Activated T-cell treated with anti-CD3 and anti-CD28 coated beads, Interleukin-2, amount 50 U/mL, for 48 hours (primary cell): ENCODE measurements around the gene TBC1D23.

Experiments
- DNase-seq, 2 experiments: peaks; one replicate each; pipeline ENCODE4 v3.0.0-alpha.2; 2020

The TBC1D23 gene

GRCh38 chr3:100354850-100355249, 94.1 kb downstream of the TBC1D23 start:
- DNase-seq = no peak

DNA sequence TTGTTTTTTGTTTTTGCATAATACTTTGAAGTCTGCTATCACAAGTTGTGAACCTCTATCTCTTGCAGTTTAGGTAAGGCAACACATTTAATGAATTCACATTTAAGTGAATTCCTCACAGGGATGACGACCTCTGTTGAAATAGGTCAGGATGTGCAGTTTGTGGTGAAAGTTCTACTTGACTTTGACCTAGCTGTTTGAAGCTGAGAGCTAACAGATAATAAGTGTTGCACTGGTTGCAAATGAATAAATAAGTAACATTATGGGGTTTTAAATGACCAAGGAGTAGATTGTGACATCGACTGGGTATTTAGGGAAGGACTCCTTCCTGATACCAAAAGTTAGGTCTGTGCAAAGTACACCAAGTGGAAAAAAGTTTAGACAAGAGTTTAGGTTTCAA, 97.6 kb downstream of the TBC1D23 start:
- DNase-seq = no peak

- DNase-seq = no peak
These were observed 98.2 kb downstream of the TBC1D23 start for GRCh38 chr3:100359035-100359434.

DNA sequence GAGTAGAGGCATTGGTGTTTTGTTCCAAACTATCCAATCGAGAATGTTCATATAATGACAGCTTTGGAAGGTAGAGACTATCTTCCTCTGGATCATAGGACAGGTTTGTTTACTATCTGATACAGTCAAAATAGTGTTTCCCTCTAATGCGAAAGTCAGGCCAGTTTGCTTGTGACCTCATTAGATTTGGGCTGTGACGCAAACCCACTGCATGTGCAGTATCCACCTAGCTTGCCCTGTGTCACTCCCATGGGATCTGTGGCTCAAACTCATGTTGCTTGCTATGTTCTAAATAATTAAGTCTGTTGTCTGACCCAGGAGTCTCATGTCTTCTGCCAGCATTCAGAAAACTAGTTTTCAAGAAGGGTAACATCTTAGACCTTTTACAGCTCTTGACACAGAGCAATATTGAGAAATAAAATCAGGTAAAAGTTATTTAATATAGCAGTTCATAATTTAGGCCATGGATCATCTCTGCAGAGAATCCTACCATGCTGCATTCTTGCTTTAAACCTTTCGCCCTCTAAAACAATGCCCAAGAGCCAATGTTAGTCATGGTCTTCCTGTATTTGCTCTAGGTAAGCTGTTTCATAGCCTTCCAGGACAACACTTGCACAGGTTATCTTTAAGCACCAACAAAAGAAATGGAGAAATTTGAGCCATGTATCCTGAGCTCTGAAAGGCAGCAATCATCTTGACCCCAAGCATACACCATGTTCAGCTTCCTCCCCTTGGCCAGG, 100.1 kb downstream of the TBC1D23 start:
- no peak for DNase-seq

- DNase-seq = no peak
These were observed 101.1 kb downstream of the TBC1D23 start for GRCh38 chr3:100361897-100362296.

DNA sequence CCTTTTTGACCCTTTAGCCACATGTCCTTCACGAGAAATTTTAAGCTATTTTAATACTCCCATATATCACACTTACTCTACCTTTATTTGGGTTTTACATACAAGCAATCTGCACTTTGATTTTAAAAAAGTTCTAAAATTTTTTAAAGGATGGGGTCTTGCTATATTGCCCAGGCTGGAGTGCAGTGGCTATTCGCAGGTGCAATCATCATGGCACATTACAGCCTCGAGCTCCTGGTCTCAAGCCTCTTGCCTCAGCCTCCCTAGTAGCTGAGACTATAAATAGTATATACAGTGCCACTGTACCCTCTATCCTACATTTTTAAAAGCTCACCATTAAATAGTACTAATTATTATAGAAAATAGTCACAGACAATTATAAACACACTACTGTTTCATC, 103.6 kb downstream of the TBC1D23 start:
- DNase-seq = no peak

GRCh38 chr3:100366424-100366823, 105.6 kb downstream of the TBC1D23 start:
- no peak for DNase-seq

DNA sequence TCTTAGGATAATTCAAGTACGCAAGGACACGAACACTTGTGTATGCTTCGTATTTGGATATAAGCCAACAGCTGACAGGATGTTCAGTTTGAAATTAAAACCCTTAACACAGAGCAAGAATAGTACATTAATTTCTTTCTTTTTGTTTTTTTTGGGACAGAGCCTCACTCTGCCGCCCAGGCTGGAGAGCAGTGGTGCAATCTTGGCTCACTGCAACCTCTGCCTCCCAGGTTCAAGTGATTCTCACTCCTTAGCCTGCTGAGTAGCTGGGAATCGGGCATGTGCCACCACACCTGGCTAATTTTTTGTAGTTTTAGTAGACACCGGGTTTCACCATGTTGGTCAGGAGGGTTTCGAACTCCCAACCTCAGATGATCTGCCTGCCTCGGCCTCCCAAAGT, 107.6 kb downstream of the TBC1D23 start:
- DNase-seq = no peak

DNA sequence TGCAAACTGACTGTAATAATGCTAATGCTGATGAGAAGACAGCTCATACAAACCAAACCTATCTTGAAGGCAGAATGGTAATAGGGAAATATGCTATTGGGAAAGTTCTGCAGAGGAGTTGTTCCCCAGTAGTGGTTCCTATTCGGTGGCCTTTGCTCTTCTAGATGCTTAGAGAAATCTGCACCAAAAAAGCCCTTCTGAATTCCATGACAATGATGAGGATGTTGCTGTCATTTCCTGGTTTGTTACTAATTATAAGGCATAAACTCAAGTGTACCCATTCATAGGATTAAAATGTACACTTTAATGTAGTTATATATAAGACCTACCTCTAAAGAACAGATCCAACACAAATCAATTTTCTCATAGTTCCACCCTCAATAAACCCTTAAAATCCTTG, 110.0 kb downstream of the TBC1D23 start:
- DNase-seq = no peak

DNA sequence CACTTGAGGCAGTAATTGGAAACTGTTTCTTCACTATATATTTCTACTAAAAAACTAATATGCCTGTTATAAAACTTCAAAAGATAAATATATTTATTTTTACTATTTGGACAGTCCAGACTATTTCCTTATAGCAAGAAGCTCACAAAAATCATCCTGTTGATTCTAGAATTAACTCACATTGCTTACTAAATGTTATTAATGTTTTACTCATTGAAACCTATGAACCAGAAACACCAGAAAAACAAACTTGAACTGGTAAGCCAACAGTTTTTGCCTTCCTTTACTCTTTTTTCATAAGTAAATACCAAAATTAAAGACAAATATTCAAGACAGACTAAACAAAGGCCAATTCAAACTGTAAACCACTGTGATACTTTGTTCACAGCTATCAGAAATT, 113.7 kb downstream of the TBC1D23 start:
- DNase-seq = no peak
